Measurements from ENCODE around the gene ITIH3. TPM values are rescaled to one million over a fixed set of nuclear protein-coding genes. Genes with fewer than 3 reads are reported as not detected.

The ITIH3 gene
- total RNA-seq, 4 donors from 2014 or later, result 0.89 to 12.8 (median 1.4) TPM

DNA sequence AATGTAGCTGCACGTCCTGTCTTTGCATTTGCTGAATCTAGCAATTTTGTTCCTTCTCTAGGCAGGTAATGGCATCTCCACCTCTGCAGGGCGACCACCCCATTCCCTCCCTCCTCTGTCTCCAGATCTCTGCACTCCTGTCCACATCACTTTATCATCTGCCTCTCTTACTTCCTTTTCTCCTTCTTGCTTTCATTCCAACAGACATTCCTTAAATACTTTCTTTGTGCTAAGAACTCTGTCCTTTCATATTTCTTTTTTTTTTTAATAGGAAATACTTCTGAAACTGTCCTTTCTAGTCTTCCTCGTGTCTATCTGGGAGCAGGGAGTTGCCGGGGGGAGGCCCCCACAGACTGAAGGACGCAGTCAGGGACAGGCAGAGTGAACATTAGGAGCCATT is 7.2 kb downstream of the ITIH3 start:
- WGBS, 2 donors, result 65 to 75% methylated on average over 5 of the region's 5 CpGs
- TF ChIP-seq, protein P1, sequence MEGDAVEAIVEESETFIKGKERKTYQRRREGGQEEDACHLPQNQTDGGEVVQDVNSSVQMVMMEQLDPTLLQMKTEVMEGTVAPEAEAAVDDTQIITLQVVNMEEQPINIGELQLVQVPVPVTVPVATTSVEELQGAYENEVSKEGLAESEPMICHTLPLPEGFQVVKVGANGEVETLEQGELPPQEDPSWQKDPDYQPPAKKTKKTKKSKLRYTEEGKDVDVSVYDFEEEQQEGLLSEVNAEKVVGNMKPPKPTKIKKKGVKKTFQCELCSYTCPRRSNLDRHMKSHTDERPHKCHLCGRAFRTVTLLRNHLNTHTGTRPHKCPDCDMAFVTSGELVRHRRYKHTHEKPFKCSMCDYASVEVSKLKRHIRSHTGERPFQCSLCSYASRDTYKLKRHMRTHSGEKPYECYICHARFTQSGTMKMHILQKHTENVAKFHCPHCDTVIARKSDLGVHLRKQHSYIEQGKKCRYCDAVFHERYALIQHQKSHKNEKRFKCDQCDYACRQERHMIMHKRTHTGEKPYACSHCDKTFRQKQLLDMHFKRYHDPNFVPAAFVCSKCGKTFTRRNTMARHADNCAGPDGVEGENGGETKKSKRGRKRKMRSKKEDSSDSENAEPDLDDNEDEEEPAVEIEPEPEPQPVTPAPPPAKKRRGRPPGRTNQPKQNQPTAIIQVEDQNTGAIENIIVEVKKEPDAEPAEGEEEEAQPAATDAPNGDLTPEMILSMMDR (IDR thresholded peaks at IDR 0.05), result no peak
- no peak for TF ChIP-seq POLR2A (IDR thresholded peaks at IDR 0.05)
- Histone ChIP-seq H3K4me1 (no peaks in the 10 kb centered on the region), H3K9me3 (no peaks in the 10 kb centered on the region), H3K27ac (no peak overlapping the region), H3K36me3 (no peaks in the 10 kb centered on the region), H3K4me3 (replicated peaks in 1 of 3) (no peak overlapping the region), H3K27me3 (no peaks in the 10 kb centered on the region)
- intact Hi-C loops (cut with DNase I), result no loop called here
- no peak for DNase-seq

DNA sequence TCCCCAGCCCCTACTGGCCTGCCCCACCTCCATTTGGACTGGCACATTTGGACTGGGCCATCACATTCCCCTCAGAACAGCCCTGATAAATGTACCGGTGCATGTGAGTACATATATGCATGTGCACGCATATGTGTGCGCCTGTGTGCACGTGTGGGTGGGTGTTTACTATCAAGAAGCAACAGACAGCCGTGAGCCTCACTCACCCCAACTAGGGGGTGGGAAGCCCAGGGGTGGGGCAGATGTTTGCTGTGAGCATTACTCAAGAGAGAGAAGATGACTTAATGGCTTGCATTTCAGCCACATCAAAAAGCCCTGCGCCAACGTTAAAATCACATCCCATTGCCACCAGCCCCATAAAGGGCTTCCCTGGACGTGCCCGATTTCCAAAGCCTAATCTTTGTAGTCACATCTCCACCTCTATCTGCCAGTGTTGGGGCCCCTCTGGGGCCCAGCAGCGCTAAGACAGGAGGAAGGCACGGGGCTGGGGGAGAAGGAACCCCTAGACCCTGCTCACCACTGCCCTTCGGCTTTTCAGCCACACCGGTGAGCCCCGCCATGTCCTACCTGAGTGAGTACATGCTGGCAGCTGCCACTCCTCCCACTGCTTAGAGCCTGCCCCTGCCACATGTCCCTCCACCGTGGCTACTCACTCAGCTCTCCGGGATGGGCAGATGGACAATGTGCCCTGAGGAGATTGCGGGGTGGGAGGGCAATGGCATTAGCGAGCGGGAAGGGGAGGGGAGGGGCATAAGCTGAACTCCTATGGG is 10.9 kb downstream of the ITIH3 start:
- Histone ChIP-seq H3K27ac (no peak overlapping the region), H3K4me3 (replicated peaks in 1 of 3) (no peak overlapping the region), H3K4me1 (no peaks in the 10 kb centered on the region), H3K9me3 (no peaks in the 10 kb centered on the region), H3K27me3 (no peaks in the 10 kb centered on the region), H3K36me3 (no peaks in the 10 kb centered on the region)
- 82 to 83% methylated on average over 11 to 16 of the region's 19 CpGs for WGBS, 2 donors
- TF ChIP-seq, protein P1 (IDR thresholded peaks at IDR 0.05), result no peak
- TF ChIP-seq POLR2A (IDR thresholded peaks at IDR 0.05), result no peak
- no peak for DNase-seq
- intact Hi-C loops (cut with DNase I), result no loop called here

DNA sequence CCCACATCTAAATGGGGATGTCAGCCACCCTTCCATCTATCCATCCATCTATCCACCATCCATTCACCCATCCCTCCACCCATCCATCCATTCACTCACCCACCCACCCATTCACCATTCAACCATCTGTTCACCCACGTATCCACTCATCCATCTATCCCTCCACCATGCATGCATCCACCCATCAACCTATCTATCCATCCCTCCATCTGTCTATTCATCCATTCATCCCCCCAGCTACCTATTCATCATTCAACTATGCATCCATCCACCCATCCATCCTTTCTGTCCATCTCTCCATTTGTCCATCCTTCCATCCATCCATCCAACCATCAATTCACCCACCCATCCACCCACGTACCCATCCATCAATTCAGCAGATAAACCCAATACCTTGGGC is 14.6 kb downstream of the ITIH3 start:
- DNase-seq, result no peak
- Histone ChIP-seq H3K4me3 (replicated peaks in 1 of 3) (no peak overlapping the region), H3K27ac (no peak overlapping the region), H3K4me1 (no peaks in the 10 kb centered on the region), H3K9me3 (no peaks in the 10 kb centered on the region), H3K27me3 (no peaks in the 10 kb centered on the region), H3K36me3 (no peaks in the 10 kb centered on the region)
- WGBS, 2 donors, result 77 to 83% methylated on average over 2 of the region's 2 CpGs
- TF ChIP-seq, protein P1 (IDR thresholded peaks at IDR 0.05), result no peak
- TF ChIP-seq POLR2A (IDR thresholded peaks at IDR 0.05), result no peak
- intact Hi-C loops (cut with DNase I), result no loop called here

DNA sequence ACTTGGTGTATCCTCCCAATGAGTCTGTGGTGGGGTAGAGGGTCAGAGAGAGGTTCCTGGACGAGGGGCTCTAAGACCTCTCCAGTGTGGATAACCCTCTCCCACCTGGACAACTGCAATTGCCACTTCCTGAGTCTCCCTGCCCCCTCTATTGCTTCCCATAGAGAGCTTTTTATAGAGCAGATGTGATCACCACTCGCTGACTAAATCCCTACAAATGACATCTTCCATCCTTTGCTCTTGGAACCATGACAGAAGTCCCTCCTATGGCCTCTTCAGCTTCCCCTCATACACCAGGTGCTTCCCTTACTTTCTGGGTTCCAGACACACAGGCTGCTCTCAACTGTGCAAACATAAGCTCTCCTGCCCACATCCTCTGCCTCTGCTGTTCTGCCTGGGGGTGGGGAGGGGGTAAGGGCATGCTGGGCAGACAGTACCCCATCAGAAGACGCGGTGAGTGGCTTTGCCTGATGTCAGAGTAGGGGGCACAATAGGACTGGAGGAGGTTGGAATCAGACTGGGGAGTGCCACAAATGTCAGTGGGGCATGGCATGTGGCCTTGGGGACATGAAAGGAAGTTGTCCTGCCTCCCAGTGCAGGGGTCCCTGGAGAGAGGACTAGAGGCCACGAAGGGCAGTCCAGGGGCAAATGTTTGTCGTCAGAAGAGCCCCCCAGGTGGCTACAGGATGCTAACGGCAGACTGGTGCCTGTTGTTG is 15.2 kb downstream of the ITIH3 start:
- DNase-seq, result no peak
- intact Hi-C loops (cut with DNase I), result no loop called here
- Histone ChIP-seq H3K4me1 (no peaks in the 10 kb centered on the region), H3K9me3 (no peaks in the 10 kb centered on the region), H3K36me3 (no peaks in the 10 kb centered on the region), H3K27me3 (no peaks in the 10 kb centered on the region), H3K27ac (no peak overlapping the region), H3K4me3 (replicated peaks in 1 of 3) (no peak overlapping the region)
- 45 to 56% methylated on average over 7 of the region's 7 CpGs for WGBS, 2 donors
- no peak for TF ChIP-seq POLR2A (IDR thresholded peaks at IDR 0.05)
- TF ChIP-seq, protein P1 (IDR thresholded peaks at IDR 0.05), result no peak

DNA sequence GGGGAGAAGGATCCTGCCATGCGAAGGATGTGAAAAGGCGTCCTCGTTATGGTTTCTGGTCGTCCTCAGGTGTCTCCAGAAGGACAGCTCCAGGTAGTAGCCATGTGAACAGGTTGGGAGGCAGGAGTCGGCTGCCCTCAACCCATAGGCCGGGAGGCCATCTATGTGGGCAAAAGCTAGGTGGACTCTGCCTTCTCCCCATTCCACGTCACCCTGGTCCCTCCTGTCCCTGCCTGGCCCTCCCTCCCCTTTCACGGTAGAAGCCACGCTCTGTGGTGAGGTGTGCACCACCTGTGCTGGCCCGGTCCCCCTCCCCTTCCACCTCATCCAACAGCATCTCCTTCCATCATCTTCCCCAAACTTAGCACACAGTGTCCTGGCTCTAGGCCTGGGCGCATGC is 16.3 kb downstream of the ITIH3 start:
- no peak for DNase-seq
- Histone ChIP-seq H3K27ac (no peak overlapping the region), H3K27me3 (no peaks in the 10 kb centered on the region), H3K4me1 (no peaks in the 10 kb centered on the region), H3K4me3 (replicated peaks in 1 of 3) (no peak overlapping the region), H3K9me3 (no peaks in the 10 kb centered on the region), H3K36me3 (no peaks in the 10 kb centered on the region)
- WGBS, 2 donors, result 89 to 94% methylated on average over 11 of the region's 11 CpGs
- TF ChIP-seq POLR2A (IDR thresholded peaks at IDR 0.05), result no peak
- TF ChIP-seq, protein P1 (IDR thresholded peaks at IDR 0.05), result no peak
- intact Hi-C loops (cut with DNase I), result no loop called here
